ENCODE data around the gene RBFOX2.
"Not testable (repeated sequence)": the region's sequence is repeated elsewhere in the genome, so short reads cannot be mapped to it uniquely, and the experiment has no call there.

The RBFOX2 gene, protein sequence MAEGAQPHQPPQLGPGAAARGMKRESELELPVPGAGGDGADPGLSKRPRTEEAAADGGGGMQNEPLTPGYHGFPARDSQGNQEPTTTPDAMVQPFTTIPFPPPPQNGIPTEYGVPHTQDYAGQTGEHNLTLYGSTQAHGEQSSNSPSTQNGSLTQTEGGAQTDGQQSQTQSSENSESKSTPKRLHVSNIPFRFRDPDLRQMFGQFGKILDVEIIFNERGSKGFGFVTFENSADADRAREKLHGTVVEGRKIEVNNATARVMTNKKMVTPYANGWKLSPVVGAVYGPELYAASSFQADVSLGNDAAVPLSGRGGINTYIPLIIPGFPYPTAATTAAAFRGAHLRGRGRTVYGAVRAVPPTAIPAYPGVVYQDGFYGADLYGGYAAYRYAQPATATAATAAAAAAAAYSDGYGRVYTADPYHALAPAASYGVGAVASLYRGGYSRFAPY

DNA sequence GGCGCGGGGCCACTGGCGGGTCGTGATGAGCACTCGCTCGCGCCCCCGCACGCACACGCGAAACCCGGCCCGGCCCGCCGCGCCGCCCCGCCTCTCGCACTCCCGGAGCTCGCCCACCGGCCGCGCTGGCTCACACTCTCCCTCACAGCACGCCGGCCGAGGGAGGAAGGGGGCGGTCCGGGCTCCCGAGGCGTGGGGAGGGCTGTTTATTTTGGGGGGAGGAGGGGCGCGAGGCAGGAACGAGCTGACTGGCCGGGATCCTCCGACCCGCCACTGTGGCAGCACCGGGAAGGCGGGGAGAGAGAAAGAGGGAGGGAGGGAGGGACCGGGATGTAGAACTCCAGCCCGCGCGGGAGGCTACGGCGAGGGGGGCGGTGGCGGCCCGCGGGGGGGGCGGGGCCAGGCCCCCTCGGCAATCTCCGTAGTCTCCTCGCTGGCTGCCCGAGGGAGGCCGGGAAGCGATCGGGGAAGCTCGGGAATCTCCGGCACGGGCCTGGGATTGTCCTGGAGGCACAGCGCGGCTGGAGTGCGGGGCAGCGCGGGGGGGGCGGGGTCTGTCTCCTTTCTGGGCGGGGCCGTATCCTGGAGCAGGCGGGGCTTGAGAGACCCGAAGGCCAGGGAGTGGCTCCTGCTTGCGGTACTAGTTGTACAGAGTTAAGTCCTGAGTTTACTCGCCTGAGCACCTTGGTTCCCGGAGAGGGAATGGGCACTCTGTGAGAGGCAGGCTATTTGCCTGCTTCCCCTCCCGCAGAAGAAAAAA lies at the start of gene RBFOX2:
RBFOX2 (minus strand) TSS at position 179 of the 760 bp plus-strand sequence. CDS start 399 bp downstream, outside the sequence.
- in situ Hi-C loops (cut with MboI; ENCODE audit: low sequenced_read_pairs): no loop called here
- Histone ChIP-seq H3K4me1 (peaks cover 26% of the 10 kb centered on the region), H3K4me3 (peak within 1 kb of the TSS; percentile 75), H3K9me3 (no peaks in the 10 kb centered on the region), H3K36me3 (replicated peaks) (0 out of 2 replicates have a peak, but pooled peaks cover 4% of the 10 kb centered on the region), H3K27me3 (ENCODE audit: low read depth) (no peaks in the 10 kb centered on the region)
- peak; percentile 93 to 99 for DNase-seq (ENCODE audit: low spot score in 2 of 2)

DNA sequence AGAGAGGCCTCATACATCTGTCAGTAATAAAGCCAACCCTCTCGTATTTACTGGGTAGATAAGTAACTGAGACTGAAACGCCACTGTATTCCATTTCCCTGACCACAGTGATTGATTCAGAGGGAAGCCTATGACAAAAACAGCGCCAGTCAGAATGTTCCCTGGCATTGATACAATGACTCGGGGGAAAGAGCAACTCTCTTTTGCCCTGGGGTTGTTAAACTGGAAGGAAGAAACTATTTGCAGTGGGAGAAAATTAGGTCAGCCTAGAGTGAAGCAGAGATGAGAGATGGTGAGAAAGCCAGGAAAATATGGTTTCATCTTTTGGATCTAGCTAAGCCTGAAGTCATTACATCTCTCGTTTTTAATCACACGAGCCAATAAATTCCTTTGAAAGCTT lies 48.6 kb upstream of the RBFOX2 start:
- Histone ChIP-seq H3K27me3 (ENCODE audit: low read depth) (no peaks in the 10 kb centered on the region), H3K4me3 (no peak overlapping the region), H3K9me3 (no peaks in the 10 kb centered on the region), H3K4me1 (no peaks in the 10 kb centered on the region), H3K36me3 (replicated peaks) (no peaks in the 10 kb centered on the region)
- no peak for DNase-seq (ENCODE audit: low spot score in 2 of 2)
- in situ Hi-C loops (cut with MboI; ENCODE audit: low sequenced_read_pairs): no loop called here

DNA sequence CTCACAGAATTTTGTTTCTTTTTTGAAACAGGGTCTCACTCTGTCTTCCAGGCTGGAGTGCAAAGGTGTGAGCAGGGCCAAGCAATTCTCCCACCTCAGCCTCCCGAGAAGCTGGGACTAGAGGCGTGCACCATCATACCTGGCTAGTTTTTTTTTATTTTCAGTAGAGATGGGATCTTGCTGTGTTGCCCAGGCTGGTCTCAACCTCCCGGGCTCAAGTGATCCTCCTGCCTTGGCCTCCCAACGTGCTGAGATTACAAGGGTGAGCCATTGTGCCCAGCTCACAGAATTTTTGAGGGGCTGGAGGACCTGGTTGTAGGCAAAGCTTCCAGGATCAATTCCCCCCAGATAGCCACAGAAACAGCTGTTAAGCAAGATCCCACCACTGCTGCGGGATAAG lies 47.1 kb upstream of the RBFOX2 start:
- Histone ChIP-seq H3K36me3 (replicated peaks) (no peaks in the 10 kb centered on the region), H3K4me1 (no peaks in the 10 kb centered on the region), H3K4me3 (no peak overlapping the region), H3K27me3 (ENCODE audit: low read depth) (no peaks in the 10 kb centered on the region), H3K9me3 (no peaks in the 10 kb centered on the region)
- no peak for DNase-seq (ENCODE audit: low spot score in 2 of 2)
- in situ Hi-C loops (cut with MboI; ENCODE audit: low sequenced_read_pairs): no loop called here

DNA sequence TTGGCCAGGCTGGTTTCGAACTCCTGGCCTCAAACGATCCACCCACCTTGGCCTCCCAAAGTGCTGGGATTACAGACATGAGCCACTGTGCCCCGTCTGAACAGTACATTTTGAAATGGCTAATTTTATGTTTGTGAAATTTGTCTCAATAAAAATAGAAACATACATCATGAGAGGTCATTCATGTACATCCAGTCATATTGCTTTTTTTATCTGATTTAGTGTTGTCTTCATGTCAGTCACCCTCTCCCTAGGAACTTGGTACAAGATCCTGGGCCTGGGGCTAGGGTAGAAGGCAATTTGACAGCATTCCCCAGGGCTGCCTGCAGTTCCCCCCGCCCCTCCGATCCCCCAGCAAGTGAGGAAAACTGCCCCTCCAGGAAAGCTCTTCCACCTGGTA lies 46.6 kb upstream of the RBFOX2 start:
- Histone ChIP-seq H3K4me1 (no peaks in the 10 kb centered on the region), H3K4me3 (no peak overlapping the region), H3K36me3 (replicated peaks) (no peaks in the 10 kb centered on the region), H3K27me3 (ENCODE audit: low read depth) (no peaks in the 10 kb centered on the region), H3K9me3 (no peaks in the 10 kb centered on the region)
- in situ Hi-C loops (cut with MboI; ENCODE audit: low sequenced_read_pairs): no loop called here
- no peak for DNase-seq (ENCODE audit: low spot score in 2 of 2)

DNA sequence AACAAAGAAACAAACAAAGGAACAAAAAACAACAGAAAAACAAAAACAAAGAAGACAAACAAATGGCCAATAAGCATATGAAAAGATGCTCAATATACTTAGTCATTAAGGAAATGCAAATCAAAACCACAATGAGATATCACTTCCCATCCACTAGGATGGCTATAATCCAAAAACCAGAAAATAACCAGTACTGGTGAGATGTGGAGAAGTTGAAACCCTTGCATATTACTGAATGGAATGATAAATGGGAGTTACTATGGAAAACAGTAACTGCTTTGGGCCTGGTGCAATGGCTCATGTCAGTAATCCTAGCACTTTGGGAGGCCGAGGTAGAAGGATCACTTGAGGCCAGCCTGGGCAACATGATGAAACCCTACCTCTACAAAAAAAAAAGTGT lies 44.9 kb upstream of the RBFOX2 start:
- Histone ChIP-seq H3K4me3 (no peak overlapping the region), H3K4me1 (no peaks in the 10 kb centered on the region), H3K9me3 (no peaks in the 10 kb centered on the region), H3K36me3 (replicated peaks) (no peaks in the 10 kb centered on the region), H3K27me3 (ENCODE audit: low read depth) (no peaks in the 10 kb centered on the region)
- no peak for DNase-seq (ENCODE audit: low spot score in 2 of 2)
- in situ Hi-C loops (cut with MboI; ENCODE audit: low sequenced_read_pairs): no loop called here

DNA sequence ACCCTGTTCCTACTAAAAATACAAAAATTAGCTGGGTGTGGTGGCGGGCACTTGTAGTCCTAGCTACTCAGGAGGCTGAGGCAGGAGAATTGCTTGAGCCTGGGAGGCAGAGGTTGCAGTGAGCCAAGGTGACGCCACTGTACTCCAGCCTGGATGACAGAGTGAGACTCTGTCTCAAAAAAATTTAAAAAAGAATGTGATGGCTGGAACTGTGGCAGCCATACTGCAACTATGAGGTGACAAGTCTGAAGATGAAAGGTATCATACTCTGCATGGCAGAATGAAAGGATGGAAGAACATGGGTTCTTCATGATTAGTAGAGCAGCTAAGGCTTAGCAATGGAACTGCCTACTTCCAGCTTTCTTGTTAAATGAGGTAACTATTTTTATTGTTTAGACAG lies 42.0 kb upstream of the RBFOX2 start:
- H3K27me3 ChIP-seq (ENCODE audit: low read depth); H3K4me3 ChIP-seq; H3K4me1 ChIP-seq; DNase-seq (ENCODE audit: low spot score in 2 of 2); H3K9me3 ChIP-seq; in situ Hi-C loops (cut with MboI; ENCODE audit: low sequenced_read_pairs); H3K36me3 ChIP-seq (replicated peaks): not testable (repeated sequence)

DNA sequence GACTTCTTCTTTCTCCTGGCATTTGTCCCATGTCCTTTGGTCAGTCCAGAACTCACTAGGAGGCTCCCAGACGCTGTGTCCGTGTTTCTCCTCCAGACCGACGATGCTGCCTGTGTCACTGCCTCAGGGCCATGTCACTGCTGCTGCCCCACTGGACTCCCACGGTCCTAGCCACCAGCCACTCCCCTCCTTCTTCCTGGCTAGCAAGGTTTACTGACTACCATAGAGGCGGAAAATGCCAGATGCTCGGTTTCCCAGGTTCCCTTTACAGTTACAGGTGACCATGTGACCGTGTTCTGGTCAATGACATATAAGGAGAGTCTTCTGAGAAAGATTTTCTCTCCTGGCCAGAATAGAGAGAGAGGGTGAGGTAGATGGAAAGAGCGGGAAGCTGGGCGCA lies 40.7 kb upstream of the RBFOX2 start:
- Histone ChIP-seq H3K36me3 (replicated peaks) (no peaks in the 10 kb centered on the region), H3K9me3 (no peaks in the 10 kb centered on the region), H3K4me1 (peaks cover 11% of the 10 kb centered on the region), H3K27me3 (ENCODE audit: low read depth) (no peaks in the 10 kb centered on the region), H3K4me3 (no peak overlapping the region)
- in situ Hi-C loops (cut with MboI; ENCODE audit: low sequenced_read_pairs): no loop called here
- no peak for DNase-seq (ENCODE audit: low spot score in 2 of 2)

DNA sequence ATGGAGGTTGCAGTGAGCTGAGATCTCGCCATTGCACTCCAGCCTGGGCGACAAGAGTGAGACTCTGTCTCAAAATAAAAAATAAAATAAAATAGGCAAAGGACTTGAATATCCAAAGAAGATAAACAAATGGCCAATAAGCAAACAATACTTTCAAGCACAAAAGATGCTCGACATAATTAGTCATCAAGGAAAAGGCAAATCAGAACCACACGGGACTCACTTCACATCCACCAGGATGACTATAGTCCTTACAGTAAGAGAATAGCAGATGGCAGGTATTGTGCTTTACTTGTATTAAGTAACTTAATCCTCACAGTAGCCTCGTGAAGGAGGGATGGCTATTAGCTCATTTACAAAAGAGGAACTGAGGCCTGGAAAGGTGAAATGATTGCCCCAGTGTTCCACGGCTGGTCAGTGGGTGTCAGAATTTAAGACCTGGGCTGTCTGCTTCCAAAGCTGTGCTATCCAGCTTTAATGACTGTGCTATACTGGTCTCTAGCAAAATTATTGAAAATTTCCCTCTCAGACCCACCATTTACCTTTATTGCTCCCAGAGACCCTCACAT lies 40.2 kb upstream of the RBFOX2 start:
- H3K36me3 ChIP-seq (replicated peaks): no peaks in the 10 kb centered on the region
- no peaks in the 10 kb centered on the region for H3K9me3 ChIP-seq
- in situ Hi-C loops (cut with MboI; ENCODE audit: low sequenced_read_pairs): no loop called here
- no peaks in the 10 kb centered on the region for H3K27me3 ChIP-seq (ENCODE audit: low read depth)
- H3K4me1 ChIP-seq: peaks cover 11% of the 10 kb centered on the region
- no peak for DNase-seq (ENCODE audit: low spot score in 2 of 2)
- no peak overlapping the region for H3K4me3 ChIP-seq

DNA sequence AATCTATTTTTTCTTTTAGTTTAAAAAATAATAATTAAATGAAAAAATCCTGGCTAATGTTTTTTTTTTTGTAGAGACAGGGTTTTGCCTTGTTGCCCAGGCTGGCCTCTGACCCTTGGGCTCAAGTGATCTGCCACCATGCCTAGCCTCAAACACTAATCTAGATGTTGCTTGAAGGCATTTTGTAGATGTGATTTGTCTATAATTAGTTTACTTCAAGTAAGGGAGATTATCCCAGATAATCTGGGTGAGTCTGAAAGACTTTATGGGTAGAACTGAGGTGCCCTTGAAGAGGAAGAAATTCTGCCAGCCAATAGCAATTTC lies 38.6 kb upstream of the RBFOX2 start:
- no peak for DNase-seq (ENCODE audit: low spot score in 2 of 2)
- H3K9me3 ChIP-seq: no peaks in the 10 kb centered on the region
- H3K36me3 ChIP-seq (replicated peaks): no peaks in the 10 kb centered on the region
- no peaks in the 10 kb centered on the region for H3K27me3 ChIP-seq (ENCODE audit: low read depth)
- H3K4me3 ChIP-seq: no peak overlapping the region
- in situ Hi-C loops (cut with MboI; ENCODE audit: low sequenced_read_pairs): no loop called here
- H3K4me1 ChIP-seq: peaks cover 11% of the 10 kb centered on the region

DNA sequence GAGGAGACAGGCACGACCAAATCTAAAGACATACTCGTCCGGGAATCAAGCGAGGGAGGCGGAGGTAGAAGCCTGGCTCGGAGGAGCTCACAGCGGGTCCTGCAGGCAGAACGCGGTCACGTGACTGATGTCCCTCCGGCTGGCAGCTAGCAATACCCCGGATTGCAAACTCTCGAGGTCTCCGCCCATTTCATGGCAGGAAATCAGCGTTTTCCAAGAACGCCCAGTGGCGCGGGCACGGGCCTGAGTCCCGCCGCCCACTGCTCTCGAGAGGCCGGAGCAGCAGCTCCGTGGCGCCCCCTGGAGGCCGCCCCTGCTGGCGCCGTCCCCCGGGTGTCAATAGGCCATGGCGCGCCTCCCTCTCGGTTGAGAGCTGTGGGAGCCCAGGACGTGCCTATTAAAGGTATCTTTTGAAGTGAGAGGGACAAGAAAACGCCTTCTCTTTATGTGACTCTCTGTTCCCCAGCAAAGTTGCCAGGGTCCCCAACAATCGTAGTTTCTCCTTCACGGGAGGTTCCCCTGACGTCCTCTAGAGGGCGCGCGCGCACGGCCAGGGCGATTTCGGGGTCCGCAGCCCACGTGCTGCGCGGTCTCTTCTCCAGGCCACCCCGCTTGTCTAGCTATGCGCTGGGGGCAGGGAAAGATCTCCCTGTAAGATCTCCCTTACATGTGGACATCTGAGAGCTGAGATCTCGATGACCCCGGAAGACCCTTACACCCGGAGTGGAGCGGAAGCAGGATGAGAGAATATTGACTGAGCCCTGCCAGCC lies 37.3 kb upstream of the RBFOX2 start:
- H3K36me3 ChIP-seq (replicated peaks): no peaks in the 10 kb centered on the region
- no peaks in the 10 kb centered on the region for H3K9me3 ChIP-seq
- in situ Hi-C loops (cut with MboI; ENCODE audit: low sequenced_read_pairs): no loop called here
- DNase-seq (ENCODE audit: low spot score in 2 of 2): peak; percentile 96 to 97
- H3K27me3 ChIP-seq (ENCODE audit: low read depth): no peaks in the 10 kb centered on the region
- peaks cover 11% of the 10 kb centered on the region for H3K4me1 ChIP-seq
- peak overlapping the region; percentile 31 for H3K4me3 ChIP-seq

DNA sequence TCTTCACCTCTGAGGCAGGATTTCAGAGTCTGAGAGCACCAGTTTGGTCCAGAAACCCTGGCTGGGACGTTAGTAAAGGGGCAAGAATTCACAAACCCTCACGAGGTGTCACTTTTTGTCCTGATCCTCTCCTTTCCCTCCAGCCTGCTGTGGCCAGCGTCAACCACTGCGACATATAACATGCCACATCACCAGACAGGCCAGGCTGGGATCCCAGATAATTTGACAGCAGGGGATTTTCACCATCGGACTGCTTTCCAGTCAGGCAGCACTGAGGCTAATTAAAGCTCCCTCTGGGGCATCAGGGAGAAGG lies 36.8 kb upstream of the RBFOX2 start:
- peaks cover 11% of the 10 kb centered on the region for H3K4me1 ChIP-seq
- H3K27me3 ChIP-seq (ENCODE audit: low read depth): no peaks in the 10 kb centered on the region
- no peaks in the 10 kb centered on the region for H3K36me3 ChIP-seq (replicated peaks)
- H3K4me3 ChIP-seq: peak overlapping the region; percentile 31
- in situ Hi-C loops (cut with MboI; ENCODE audit: low sequenced_read_pairs): no loop called here
- DNase-seq (ENCODE audit: low spot score in 2 of 2): no peak
- H3K9me3 ChIP-seq: no peaks in the 10 kb centered on the region

DNA sequence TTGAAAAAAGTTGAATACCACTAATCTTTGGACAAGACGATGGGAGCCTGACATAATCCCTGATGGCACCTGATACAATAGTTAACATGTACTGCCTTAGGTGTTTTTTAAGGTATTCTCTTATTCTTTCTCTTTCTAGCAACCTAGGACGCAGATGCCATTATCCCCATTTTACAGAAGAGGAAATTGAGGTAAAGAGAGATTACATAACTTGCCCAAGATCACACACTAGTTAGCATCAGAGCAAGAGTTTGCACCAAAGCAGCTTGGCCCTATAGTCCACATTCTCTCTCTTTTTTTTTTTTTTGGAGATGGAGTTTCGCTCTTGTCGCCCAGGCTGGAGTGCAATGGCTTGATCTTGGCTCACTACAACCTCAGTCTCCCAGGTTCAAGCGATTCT lies 35.7 kb upstream of the RBFOX2 start:
- no peaks in the 10 kb centered on the region for H3K9me3 ChIP-seq
- no peaks in the 10 kb centered on the region for H3K36me3 ChIP-seq (replicated peaks)
- in situ Hi-C loops (cut with MboI; ENCODE audit: low sequenced_read_pairs): no loop called here
- DNase-seq (ENCODE audit: low spot score in 2 of 2): no peak
- H3K4me3 ChIP-seq: no peak overlapping the region
- no peaks in the 10 kb centered on the region for H3K27me3 ChIP-seq (ENCODE audit: low read depth)
- H3K4me1 ChIP-seq: peaks cover 11% of the 10 kb centered on the region

DNA sequence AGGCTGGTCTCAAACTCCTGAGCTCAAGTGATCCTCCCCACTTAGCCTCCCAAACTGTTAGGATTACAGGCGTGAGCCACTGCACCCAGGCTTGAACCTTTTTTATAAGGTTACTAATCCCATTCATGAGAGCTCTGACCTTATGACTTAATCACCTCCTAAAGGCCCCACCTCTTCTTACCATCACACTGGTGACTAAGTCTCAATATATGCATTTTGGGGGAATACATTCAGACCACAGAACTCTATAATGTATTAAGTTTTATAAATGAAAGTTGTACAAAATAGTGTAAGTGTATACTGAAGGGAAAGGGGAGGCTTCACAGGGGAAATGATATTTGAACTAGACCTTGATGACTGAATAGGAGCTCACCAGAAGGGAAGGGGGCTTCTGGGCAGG lies 28.4 kb upstream of the RBFOX2 start:
- Histone ChIP-seq H3K4me3 (no peak overlapping the region), H3K4me1 (no peaks in the 10 kb centered on the region), H3K36me3 (replicated peaks) (no peaks in the 10 kb centered on the region), H3K9me3 (no peaks in the 10 kb centered on the region), H3K27me3 (ENCODE audit: low read depth) (no peaks in the 10 kb centered on the region)
- in situ Hi-C loops (cut with MboI; ENCODE audit: low sequenced_read_pairs): no loop called here
- DNase-seq (ENCODE audit: low spot score in 2 of 2): no peak

All from HAP-1 (cell line).